NCI-H2227 (cell line): ENCODE results near the gene CIDEA.

ENCODE experiments used
- DNase-seq: peaks from one replicate; lab custom pipeline; 2025; ENCODE audit not compliant: unreplicated experiment; lab: John Stamatoyannopoulos, UW

CIDEA gene

GRCh38 chr18:12271376-12272235, 17.4 kb downstream of the CIDEA start:
- DNase-seq = peak; percentile 88

GRCh38 chr18:12274793-12275192, 20.6 kb downstream of the CIDEA start:
- no peak for DNase-seq

GRCh38 chr18:12276736-12277554, 22.8 kb downstream of the CIDEA start:
- DNase-seq = no peak

- DNase-seq = no peak
Observed at GRCh38 chr18:12278215-12278671, 24.1 kb downstream of the CIDEA start.

- peak; percentile 13 for DNase-seq
Observed at GRCh38 chr18:12278741-12279682, 24.9 kb downstream of the CIDEA start.

- no peak for DNase-seq
Observed at GRCh38 chr18:12279781-12280531, 25.8 kb downstream of the CIDEA start.

GRCh38 chr18:12281861-12282260, 27.7 kb downstream of the CIDEA start:
- no peak for DNase-seq

GRCh38 chr18:12282442-12283039, 28.4 kb downstream of the CIDEA start:
- DNase-seq = no peak

GRCh38 chr18:12283256-12283655, 29.1 kb downstream of the CIDEA start:
- no peak for DNase-seq

GRCh38 chr18:12283666-12284065, 29.5 kb downstream of the CIDEA start:
- no peak for DNase-seq

GRCh38 chr18:12287131-12287681, 33.0 kb downstream of the CIDEA start:
- no peak for DNase-seq

- no peak for DNase-seq
Observed at GRCh38 chr18:12287684-12288402, 33.7 kb downstream of the CIDEA start.

GRCh38 chr18:12288403-12288755, 34.2 kb downstream of the CIDEA start:
- DNase-seq = no peak

GRCh38 chr18:12290086-12290485, 35.9 kb downstream of the CIDEA start:
- DNase-seq = no peak

GRCh38 chr18:12291161-12291560, 37.0 kb downstream of the CIDEA start:
- DNase-seq = no peak

- DNase-seq = no peak
Observed at GRCh38 chr18:12291690-12292089, 37.5 kb downstream of the CIDEA start.

GRCh38 chr18:12293831-12294230, 39.7 kb downstream of the CIDEA start:
- DNase-seq = no peak

- no peak for DNase-seq
Observed at GRCh38 chr18:12295389-12296086, 41.4 kb downstream of the CIDEA start.
